Prostate gland (tissue), 2 donors: ENCODE measurements around the gene ZNF77. TPM values are rescaled to one million over a fixed set of nuclear protein-coding genes. Genes with fewer than 3 reads are reported as not detected.

ENCODE experiments used
- DNase-seq: peaks from one replicate; pipeline ENCODE4 v3.0.0-alpha.2; 2019; ENCODE audit warnings: low spot score
- H3K27ac ChIP-seq, 2 donors: fragments of 200-600 bp; sonication (generic); 2 replicates each; pipeline ENCODE4 v1.5.1; 2017 to 2019
- H3K27me3 ChIP-seq: fragments of 200-600 bp; sonication (generic); replicated peaks from 2 replicates; pipeline ENCODE4 v1.5.1; 2019; ENCODE audit not compliant: insufficient read depth
- H3K36me3 ChIP-seq, 2 donors: fragments of 200-600 bp; sonication (generic); 1 replicate in 1 of 2; 2 replicates in 1 of 2; pipeline versions ENCODE4 v1.5.1 to v1.8.1; 2017 to 2019
- H3K4me1 ChIP-seq: fragments of 200-600 bp; sonication (generic); replicated peaks from 2 replicates; pipeline ENCODE4 v1.5.1; 2019
- H3K4me3 ChIP-seq, 2 donors: fragments of 200-600 bp; sonication (generic); 2 replicates each; pipeline ENCODE4 v1.5.1; 2017 to 2019
- H3K9me3 ChIP-seq: fragments of 200-600 bp; sonication (generic); 2 replicates; pipeline ENCODE4 v1.5.1; 2017
- CTCF ChIP-seq, 4 experiments: fragments of 200-600 bp in 2 of 4; fragments of 450-650 bp in 2 of 4; sonication (generic) in 2 of 4; IDR thresholded peaks; 1 replicate in 3 of 4; 2 replicates in 1 of 4; pipeline ENCODE4 v1.5.1; 2016 to 2019; ENCODE audit warnings: antibody characterized with exemption in 4 of 4, mild to moderate bottlenecking in 2 of 4, moderate library complexity in 2 of 4
- POLR2A ChIP-seq: fragments of 450-650 bp; IDR thresholded peaks from one replicate; pipeline ENCODE4 v1.6.1; 2016; ENCODE audit warnings: antibody characterized with exemption, mild to moderate bottlenecking
- POLR2AphosphoS5 ChIP-seq: sonication (generic); formaldehyde crosslinking; IDR thresholded peaks from one replicate; pipeline ENCODE4 v1.6.1; 2017; ENCODE audit warnings: antibody characterized with exemption
- WGBS: methylation state at CpG from one replicate; pipeline ENCODE4 v1.1.5; 2018; 5-methylcytosine and 5-hydroxymethylcytosine counted together
- intact Hi-C: fragments of 100-400 bp; cut with DNase I; formaldehyde crosslinking; loops from one replicate; pipeline ENCODE4 v1.14.2; 2022
- total RNA-seq, 2 donors: library from RNA; depleted of rRNA; stranded (reverse); fragments of >200 nt; gene quantifications; one replicate each; pipeline ENCODE4 v1.1.0, GENCODE V29; 2016

ZNF77 gene
- total RNA-seq, 2 donors from 2014 or later: 2.8 to 6.6 TPM

- 10% methylated on average over 4 of the region's 4 CpGs for WGBS
- DNase-seq: peak; percentile 54
- peak; percentile 84 for TF ChIP-seq POLR2AphosphoS5
- no peak for TF ChIP-seq POLR2A
- no peaks in the 10 kb centered on the region for H3K27me3 ChIP-seq
- H3K4me3 ChIP-seq: no peak overlapping the region
- no peaks in the 10 kb centered on the region for H3K36me3 ChIP-seq
- intact Hi-C loops: no loop called here
- H3K27ac ChIP-seq: peak overlapping the region; percentile 46 to 53
- H3K4me1 ChIP-seq: peaks cover 6% of the 10 kb centered on the region
- H3K9me3 ChIP-seq: no peaks in the 10 kb centered on the region
Observed at GRCh38 chr19:2923510-2923909, 21.3 kb downstream of the ZNF77 start.

GRCh38 chr19:2922987-2923386 lies 21.8 kb downstream of the ZNF77 start:
- Histone ChIP-seq H3K27ac (peak overlapping the region; percentile 46 to 53), H3K36me3 (peaks cover 0 to 2% of the 10 kb centered on the region in 2 donors), H3K4me1 (peaks cover 6% of the 10 kb centered on the region), H3K4me3 (no peak overlapping the region), H3K9me3 (no peaks in the 10 kb centered on the region), H3K27me3 (no peaks in the 10 kb centered on the region)
- intact Hi-C loops: no loop called here
- TF ChIP-seq CTCF (IDR thresholded peaks at IDR 0.05): peak in 3 of 4 experiments; percentile 18 to 46 (median 33)
- TF ChIP-seq POLR2A: no peak
- TF ChIP-seq POLR2AphosphoS5: peak; percentile 34
- DNase-seq: peak; percentile 70
- WGBS: 39% methylated on average over 5 of the region's 5 CpGs

- intact Hi-C loops: no loop called here
- TF ChIP-seq POLR2A: no peak
- TF ChIP-seq POLR2AphosphoS5: no peak
- 95% methylated on average over 16 of the region's 16 CpGs for WGBS
- Histone ChIP-seq H3K9me3 (no peaks in the 10 kb centered on the region), H3K27ac (no peak overlapping the region), H3K36me3 (peaks cover 2 to 16% of the 10 kb centered on the region in 2 donors), H3K4me1 (no peaks in the 10 kb centered on the region), H3K4me3 (no peak overlapping the region), H3K27me3 (no peaks in the 10 kb centered on the region)
- DNase-seq: no peak
Observed at GRCh38 chr19:2917275-2918184, 27.2 kb downstream of the ZNF77 start.

- H3K4me3 ChIP-seq: no peak overlapping the region
- H3K27ac ChIP-seq: no peak overlapping the region
- no peaks in the 10 kb centered on the region for H3K4me1 ChIP-seq
- TF ChIP-seq POLR2A (no peak), CTCF (IDR thresholded peaks at IDR 0.05) (no peak), POLR2AphosphoS5 (no peak)
- intact Hi-C loops: no loop called here
- peaks cover 0 to 7% of the 10 kb centered on the region in 2 donors for H3K36me3 ChIP-seq
- no peaks in the 10 kb centered on the region for H3K27me3 ChIP-seq
- DNase-seq: no peak
- WGBS: 97% methylated on average over 5 of the region's 5 CpGs
- H3K9me3 ChIP-seq: no peaks in the 10 kb centered on the region
Observed at GRCh38 chr19:2912306-2912705, 32.5 kb downstream of the ZNF77 start.

- intact Hi-C loops: no loop called here
- no peak for TF ChIP-seq POLR2AphosphoS5
- TF ChIP-seq POLR2A: no peak
- TF ChIP-seq CTCF (IDR thresholded peaks at IDR 0.05): no peak
Observed at GRCh38 chr19:2906631-2907195, 38.1 kb downstream of the ZNF77 start.

More at GRCh38 chr19:2906631-2907195, 38.1 kb downstream of the ZNF77 start:
- Histone ChIP-seq H3K27ac (no peak overlapping the region), H3K27me3 (no peaks in the 10 kb centered on the region), H3K9me3 (no peaks in the 10 kb centered on the region), H3K4me1 (peaks cover 8% of the 10 kb centered on the region), H3K36me3 (no peaks in the 10 kb centered on the region), H3K4me3 (no peak overlapping the region)
- DNase-seq: no peak
- 92% methylated on average over 20 of the region's 20 CpGs for WGBS
